ENCODE results near the gene AARS2. TPM values are rescaled to one million over a fixed set of nuclear protein-coding genes. Genes with fewer than 3 reads are reported as not detected.

The AARS2 gene
- total RNA-seq, 1 experiment from 2014 or later: 21.7 TPM

DNA sequence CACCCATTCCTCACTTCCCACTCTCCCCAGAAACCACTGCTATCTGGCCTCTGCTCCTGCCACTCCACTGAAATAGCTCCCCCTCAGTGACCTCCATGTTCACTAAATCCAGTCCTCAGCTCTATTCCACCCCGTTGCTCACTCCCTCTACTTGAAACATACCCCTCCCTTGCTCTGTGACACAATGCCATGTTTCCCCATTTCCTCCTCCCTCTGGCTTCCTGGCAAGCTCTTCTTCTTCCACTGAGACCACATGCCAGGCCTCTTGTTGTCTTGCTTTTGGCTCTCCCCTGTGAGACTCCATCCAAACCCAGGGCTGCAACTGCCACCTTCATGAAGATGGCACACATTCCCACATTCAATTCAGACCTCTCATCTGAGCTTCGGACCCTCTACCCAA is 29.0 kb downstream of the AARS2 start:
- Histone ChIP-seq H2BK20ac (ENCODE audit: low read depth, low read length, poor library complexity, severe bottlenecking) (no peak overlapping the region), H3K23me2 (ENCODE audit: insufficient read length, low read depth, low read length, poor library complexity, severe bottlenecking) (no peaks in the 10 kb centered on the region), H3K56ac (ENCODE audit: insufficient read length, low read depth, low read length) (no peak overlapping the region), H3T11ph (ENCODE audit: low read length) (no peak overlapping the region), H3K79me1 (ENCODE audit: insufficient read depth, low read depth, low read length, poor library complexity, severe bottlenecking) (no peaks in the 10 kb centered on the region), H4K91ac (ENCODE audit: insufficient read length, low read depth, low read length) (no peak overlapping the region), H3K14ac (ENCODE audit: insufficient read depth, low read length) (no peak overlapping the region), H3K18ac (ENCODE audit: insufficient read length, low read depth, low read length) (no peak overlapping the region), H3K79me2 (ENCODE audit: insufficient read depth, low read length) (no peaks in the 10 kb centered on the region), H3K4ac (ENCODE audit: low read depth, low read length) (no peak overlapping the region), H2BK15ac (ENCODE audit: low read depth, low read length) (no peak overlapping the region), H2BK120ac (ENCODE audit: low read depth, low read length, poor library complexity, severe bottlenecking) (no peak overlapping the region), H2BK5ac (ENCODE audit: insufficient read length, low read length) (no peak overlapping the region), H3K9me3 (ENCODE audit: control insufficient read depth, low read depth, low read length) (no peaks in the 10 kb centered on the region), H3K4me2 (ENCODE audit: insufficient read depth, insufficient read length, low read length) (no peak overlapping the region), H3K23ac (ENCODE audit: insufficient read length, low read depth, low read length) (no peak overlapping the region), H4K5ac (ENCODE audit: insufficient read length, low read depth, low read length) (no peak overlapping the region), H4K20me1 (ENCODE audit: control insufficient read depth, insufficient read depth, insufficient read length) (no peaks in the 10 kb centered on the region), H3K9ac (ENCODE audit: extremely low read depth, insufficient read length, low read length) (no peak overlapping the region), H2AK5ac (ENCODE audit: insufficient read length, low read length) (no peak overlapping the region), H3K4me1 (ENCODE audit: insufficient read depth, low read length) (no peaks in the 10 kb centered on the region; the same call in 1 of the 2 replicates), H3K27me3 (ENCODE audit: insufficient read depth, low read length) (no peaks in the 10 kb centered on the region; the same call in 1 of the 2 replicates), H2BK12ac (ENCODE audit: insufficient read length, low read depth, low read length) (no peak overlapping the region), H2AFZ (ENCODE audit: low read length) (no peak overlapping the region), H3K27ac (ENCODE audit: insufficient read length, low read depth, low read length) (no peak overlapping the region), H4K8ac (replicated peaks; ENCODE audit: insufficient read length, low read depth, low read length) (no peak overlapping the region)
- Mint-ChIP-seq H3K27ac (no peak overlapping the region), H3K4me1 (peaks cover 6 to 8% of the 10 kb centered on the region in 2 experiments; a peak in 3 of 4 replicates), H3K9me3 (no peaks in the 10 kb centered on the region), H3K27me3 (ENCODE audit: low read depth) (peaks cover 73% of the 10 kb centered on the region), H3K36me3 (ENCODE audit: insufficient read depth in 1 of 3, low read depth in 3 of 3) (no peaks in the 10 kb centered on the region), H3K4me3 (no peak overlapping the region)
- DNase-seq: no peak
- TF ChIP-seq CTCF (conservative IDR thresholded peaks at IDR 0.05): no peak
- no CpG with 5 or more reads among the region's 2 CpGs for WGBS (ENCODE audit: extremely low coverage, insufficient read length, low lambda C conversion rate)

Data from H9 (cell line).